GM12872 (cell line): ENCODE results near the gene B3GNT2.

ENCODE experiments used
- CTCF ChIP-seq: IDR thresholded peaks from 3 replicates; pipeline ENCODE4 v1.5.1; 2011; ENCODE audit warnings: low read depth, mild to moderate bottlenecking, low read length, moderate library complexity; ENCODE audit not compliant: insufficient read depth

Gene B3GNT2

GRCh38 chr2:62203459-62203858 lies 7.5 kb downstream of the B3GNT2 start:
- no peak for TF ChIP-seq CTCF

- TF ChIP-seq CTCF = no peak
Measured at GRCh38 chr2:62204998-62205496, 9.1 kb downstream of the B3GNT2 start.

- TF ChIP-seq CTCF = no peak
Measured at GRCh38 chr2:62205554-62205953, 9.6 kb downstream of the B3GNT2 start.

GRCh38 chr2:62206024-62206423 lies 10.1 kb downstream of the B3GNT2 start:
- no peak for TF ChIP-seq CTCF

- no peak for TF ChIP-seq CTCF
Measured at GRCh38 chr2:62207491-62207890, 11.6 kb downstream of the B3GNT2 start.

GRCh38 chr2:62208074-62208757 lies 12.3 kb downstream of the B3GNT2 start:
- TF ChIP-seq CTCF = no peak

GRCh38 chr2:62208758-62209114 lies 12.8 kb downstream of the B3GNT2 start:
- no peak for TF ChIP-seq CTCF
